ENCODE results near the gene MAP2K7. TPM values are rescaled to one million over a fixed set of nuclear protein-coding genes. Genes with fewer than 3 reads are reported as not detected.
A peak's percentile ranks its signal among the peaks of the same experiment; 100 is the strongest.
"Not testable (repeated sequence)": the region's sequence is repeated elsewhere in the genome, so short reads cannot be mapped to it uniquely, and the experiment has no call there.

MAP2K7 gene
- total RNA-seq, 1 experiment from 2014 or later = 8.3 TPM

- peak; percentile 62 for DNase-seq (ENCODE audit: low read depth)
Observed at GRCh38 chr19:7930030-7930429, 26.4 kb downstream of the MAP2K7 start.

- no peak for DNase-seq (ENCODE audit: low read depth)
Observed at GRCh38 chr19:7930765-7931164, 27.1 kb downstream of the MAP2K7 start.

GRCh38 chr19:7931221-7932061 is 27.8 kb downstream of the MAP2K7 start:
- no peak for DNase-seq (ENCODE audit: low read depth)

GRCh38 chr19:7932276-7932929 is 28.7 kb downstream of the MAP2K7 start:
- DNase-seq (ENCODE audit: low read depth) = no peak

GRCh38 chr19:7932930-7933300 is 29.2 kb downstream of the MAP2K7 start:
- DNase-seq (ENCODE audit: low read depth) = no peak

- no peak for DNase-seq (ENCODE audit: low read depth)
Observed at GRCh38 chr19:7933411-7933810, 29.7 kb downstream of the MAP2K7 start.

- no peak for DNase-seq (ENCODE audit: low read depth)
Observed at GRCh38 chr19:7933828-7934725, 30.4 kb downstream of the MAP2K7 start.

- no peak for DNase-seq (ENCODE audit: low read depth)
Observed at GRCh38 chr19:7934766-7935165, 31.1 kb downstream of the MAP2K7 start.

GRCh38 chr19:7940841-7941240 is 37.2 kb downstream of the MAP2K7 start:
- no peak for DNase-seq (ENCODE audit: low read depth)

- no peak for DNase-seq (ENCODE audit: low read depth)
Observed at GRCh38 chr19:7941895-7942596, 38.4 kb downstream of the MAP2K7 start.

GRCh38 chr19:7942981-7943443 is 39.3 kb downstream of the MAP2K7 start:
- DNase-seq (ENCODE audit: low read depth) = peak; percentile 12

GRCh38 chr19:7943444-7944176 is 39.9 kb downstream of the MAP2K7 start, which contains the start of gene TIMM44:
TSS of gene TIMM44 (minus strand) at chr19:7943666. CDS start at chr19:7943651, 15 bp downstream.
- peak; percentile 100 for DNase-seq (ENCODE audit: low read depth)

- peak; percentile 86 for DNase-seq (ENCODE audit: low read depth)
Observed at GRCh38 chr19:7944177-7944761, 40.6 kb downstream of the MAP2K7 start.

GRCh38 chr19:7947939-7948338 is 44.3 kb downstream of the MAP2K7 start:
- peak; percentile 31 for DNase-seq (ENCODE audit: low read depth)

GRCh38 chr19:7953060-7953459 is 49.4 kb downstream of the MAP2K7 start:
- no peak for DNase-seq (ENCODE audit: low read depth)

GRCh38 chr19:7953576-7953975 is 49.9 kb downstream of the MAP2K7 start:
- no peak for DNase-seq (ENCODE audit: low read depth)

- no peak for DNase-seq (ENCODE audit: low read depth)
Observed at GRCh38 chr19:7955696-7956095, 52.0 kb downstream of the MAP2K7 start.

- no peak for DNase-seq (ENCODE audit: low read depth)
Observed at GRCh38 chr19:7959211-7959610, 55.5 kb downstream of the MAP2K7 start.

- not testable (repeated sequence) for DNase-seq (ENCODE audit: low read depth)
Observed at GRCh38 chr19:7961082-7961481, 57.4 kb downstream of the MAP2K7 start.

- DNase-seq (ENCODE audit: low read depth) = no peak
Observed at GRCh38 chr19:7961920-7962626, 58.4 kb downstream of the MAP2K7 start.
